Measurements from ENCODE around the gene A2M.

The A2M gene

DNA sequence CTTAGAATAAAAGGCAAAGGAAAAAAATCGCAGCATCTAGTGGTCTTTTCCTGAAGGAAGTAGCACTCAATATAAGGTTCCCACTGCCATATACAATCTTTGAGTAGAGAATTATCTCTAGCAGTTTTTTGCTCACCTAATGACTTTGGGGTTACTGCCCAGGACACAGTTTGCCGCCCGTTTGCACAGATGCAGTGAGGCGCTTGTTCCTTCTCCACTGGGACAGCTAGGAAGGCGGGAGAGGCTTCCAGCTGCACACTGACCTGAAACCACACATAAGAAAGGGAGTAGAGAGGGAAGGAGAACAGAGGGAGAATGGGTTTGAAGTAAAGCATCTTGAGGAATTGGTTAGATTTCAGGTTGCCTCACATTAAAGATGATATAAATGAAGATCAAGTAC lies 25.5 kb downstream of the A2M start:
- no peaks in the 10 kb centered on the region for H3K79me1 ChIP-seq (replicated peaks; ENCODE audit: low read length, poor library complexity, severe bottlenecking)
- H2BK120ac ChIP-seq (ENCODE audit: low read depth, low read length) = no peak overlapping the region
- DNase-seq = no peak
- H3K23ac ChIP-seq (ENCODE audit: low read length in 2 of 2) = no peak overlapping the region
- H3K4me1 ChIP-seq (ENCODE audit: control insufficient read depth, insufficient read depth, low read depth, low read length) = no peaks in the 10 kb centered on the region
- no peak overlapping the region for H3K27ac ChIP-seq (ENCODE audit: low read length, poor library complexity, severe bottlenecking)
- no peaks in the 10 kb centered on the region for H3K27me3 ChIP-seq (ENCODE audit: control insufficient read depth in 1 of 2, insufficient read depth in 1 of 2, low read length in 2 of 2)
- no peak overlapping the region for H3K4ac ChIP-seq (ENCODE audit: low read depth in 1 of 2, low read length in 2 of 2)
- no peak overlapping the region for H3K14ac ChIP-seq (ENCODE audit: low read length in 2 of 2)
- peaks cover 0 to 20% of the 10 kb centered on the region in 2 experiments for H3K36me3 ChIP-seq (ENCODE audit: control insufficient read depth in 1 of 2, insufficient read depth in 2 of 2, low read depth in 1 of 2, low read length in 2 of 2)
- H2AFZ ChIP-seq (ENCODE audit: low read depth, low read length) = no peak overlapping the region
- H2BK15ac ChIP-seq (ENCODE audit: low read depth, poor library complexity, severe bottlenecking) = no peak overlapping the region
- no peak overlapping the region for H2BK5ac ChIP-seq (ENCODE audit: low read depth, low read length, poor library complexity, severe bottlenecking)
- no peak overlapping the region for H3K4me3 ChIP-seq (ENCODE audit: insufficient read depth in 1 of 2, low read depth in 1 of 2, low read length in 2 of 2)
- no peak overlapping the region for H4K8ac ChIP-seq (ENCODE audit: low read length)
- no peaks in the 10 kb centered on the region for H3K9me3 ChIP-seq (ENCODE audit: control insufficient read depth, low read length)
- H3K18ac ChIP-seq (ENCODE audit: low read depth in 1 of 2, low read length in 2 of 2) = no peak overlapping the region
- H3K9ac ChIP-seq (ENCODE audit: low read length) = no peak overlapping the region
- no peak overlapping the region for H3K4me2 ChIP-seq (ENCODE audit: low read length, poor library complexity, severe bottlenecking)
- H4K91ac ChIP-seq (ENCODE audit: low read length) = no peak overlapping the region
- WGBS = 87% methylated on average over 5 of the region's 5 CpGs
- H2BK12ac ChIP-seq (ENCODE audit: low read length in 2 of 2) = no peak overlapping the region
- no peak overlapping the region for H2AK5ac ChIP-seq (ENCODE audit: low read length, severe bottlenecking)

DNA sequence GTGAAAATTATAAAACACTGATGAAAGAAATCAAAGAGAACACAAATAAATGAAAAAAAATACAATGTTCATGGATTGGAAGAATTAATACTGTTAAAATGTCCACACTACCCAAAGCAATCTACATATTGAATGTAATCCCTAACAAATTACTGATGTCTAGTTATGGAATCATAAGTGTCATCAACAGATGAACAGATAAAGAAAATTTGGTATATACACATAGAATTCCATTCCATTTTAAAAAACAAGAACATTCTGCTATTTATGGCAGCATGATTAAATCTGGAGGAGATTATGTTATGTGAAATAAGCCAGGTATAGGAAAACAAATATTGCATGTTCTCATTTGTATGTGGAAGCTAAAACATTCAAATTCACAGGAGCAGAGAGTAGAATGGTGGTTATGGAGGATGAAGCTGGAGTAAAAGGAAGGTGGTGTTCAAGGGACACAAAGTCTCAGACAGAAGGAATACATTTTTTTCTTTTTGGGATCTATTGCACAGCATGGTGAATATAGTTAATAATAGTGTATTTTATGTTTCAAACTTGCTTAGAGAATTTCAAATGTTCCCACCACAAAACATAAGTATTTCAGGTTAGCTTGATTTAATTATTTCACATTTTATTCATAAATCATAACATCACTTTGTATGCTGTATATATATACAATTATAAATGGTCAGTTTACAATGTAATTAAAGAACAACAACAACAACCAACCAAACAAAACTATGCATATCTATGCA lies 28.5 kb downstream of the A2M start:
- no peak overlapping the region for H3K14ac ChIP-seq (ENCODE audit: low read length in 2 of 2)
- no peaks in the 10 kb centered on the region for H3K4me1 ChIP-seq (ENCODE audit: control insufficient read depth, insufficient read depth, low read depth, low read length)
- H3K36me3 ChIP-seq (ENCODE audit: control insufficient read depth in 1 of 2, insufficient read depth in 2 of 2, low read depth in 1 of 2, low read length in 2 of 2) = peaks cover 0 to 11% of the 10 kb centered on the region in 2 experiments
- no peak overlapping the region for H2BK120ac ChIP-seq (ENCODE audit: low read depth, low read length)
- H3K18ac ChIP-seq (ENCODE audit: low read depth in 1 of 2, low read length in 2 of 2) = no peak overlapping the region
- H3K9me3 ChIP-seq (ENCODE audit: control insufficient read depth, low read length) = peaks cover 13% of the 10 kb centered on the region
- no peak overlapping the region for H3K4me2 ChIP-seq (ENCODE audit: low read length, poor library complexity, severe bottlenecking)
- no peak for DNase-seq
- no peak overlapping the region for H2BK15ac ChIP-seq (ENCODE audit: low read depth, poor library complexity, severe bottlenecking)
- no peak overlapping the region for H4K91ac ChIP-seq (ENCODE audit: low read length)
- no peak overlapping the region for H3K27ac ChIP-seq (ENCODE audit: low read length, poor library complexity, severe bottlenecking)
- H2BK5ac ChIP-seq (ENCODE audit: low read depth, low read length, poor library complexity, severe bottlenecking) = no peak overlapping the region
- H3K23ac ChIP-seq (ENCODE audit: low read length in 2 of 2) = no peak overlapping the region
- no peak overlapping the region for H2AK5ac ChIP-seq (ENCODE audit: low read length, severe bottlenecking)
- H4K8ac ChIP-seq (ENCODE audit: low read length) = no peak overlapping the region
- no peaks in the 10 kb centered on the region for H3K27me3 ChIP-seq (ENCODE audit: control insufficient read depth in 1 of 2, insufficient read depth in 1 of 2, low read length in 2 of 2)
- H2AFZ ChIP-seq (ENCODE audit: low read depth, low read length) = no peak overlapping the region
- no peaks in the 10 kb centered on the region for H3K79me1 ChIP-seq (replicated peaks; ENCODE audit: low read length, poor library complexity, severe bottlenecking)
- H2BK12ac ChIP-seq (ENCODE audit: low read length in 2 of 2) = no peak overlapping the region
- H3K4me3 ChIP-seq (ENCODE audit: insufficient read depth in 1 of 2, low read depth in 1 of 2, low read length in 2 of 2) = no peak overlapping the region
- no peak overlapping the region for H3K4ac ChIP-seq (ENCODE audit: low read depth in 1 of 2, low read length in 2 of 2)
- H3K9ac ChIP-seq (ENCODE audit: low read length) = no peak overlapping the region

DNA sequence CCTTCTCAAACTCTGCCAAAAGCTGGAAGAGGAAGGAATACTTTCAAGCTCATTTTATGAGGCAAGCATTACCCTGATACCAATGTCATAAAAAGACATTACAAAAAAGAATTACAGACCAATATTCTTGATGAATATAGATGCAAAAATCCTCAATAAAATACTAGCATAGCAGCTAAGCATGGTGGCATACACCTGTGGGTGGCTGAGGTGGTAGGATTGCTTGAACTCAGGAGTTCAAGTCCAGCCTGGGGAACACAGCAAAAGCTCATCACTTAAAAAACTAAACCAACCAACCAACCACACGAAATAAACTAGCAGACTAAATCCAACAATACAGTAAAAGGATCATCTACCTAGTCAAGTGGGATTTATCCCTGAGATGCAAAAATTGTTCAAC lies 29.6 kb downstream of the A2M start:
- Histone ChIP-seq H3K27me3 (ENCODE audit: control insufficient read depth in 1 of 2, insufficient read depth in 1 of 2, low read length in 2 of 2) (no peaks in the 10 kb centered on the region), H3K23ac (ENCODE audit: low read length in 2 of 2) (no peak overlapping the region), H3K14ac (ENCODE audit: low read length in 2 of 2) (no peak overlapping the region), H2AK5ac (ENCODE audit: low read length, severe bottlenecking) (no peak overlapping the region), H3K4me3 (ENCODE audit: insufficient read depth in 1 of 2, low read depth in 1 of 2, low read length in 2 of 2) (no peak overlapping the region), H2BK12ac (ENCODE audit: low read length in 2 of 2) (no peak overlapping the region), H2BK5ac (ENCODE audit: low read depth, low read length, poor library complexity, severe bottlenecking) (no peak overlapping the region), H3K4me2 (ENCODE audit: low read length, poor library complexity, severe bottlenecking) (no peak overlapping the region), H3K79me1 (replicated peaks; ENCODE audit: low read length, poor library complexity, severe bottlenecking) (no peaks in the 10 kb centered on the region), H2BK15ac (ENCODE audit: low read depth, poor library complexity, severe bottlenecking) (no peak overlapping the region), H3K4ac (ENCODE audit: low read depth in 1 of 2, low read length in 2 of 2) (no peak overlapping the region), H4K8ac (ENCODE audit: low read length) (no peak overlapping the region), H2BK120ac (ENCODE audit: low read depth, low read length) (no peak overlapping the region), H3K9ac (ENCODE audit: low read length) (no peak overlapping the region), H2AFZ (ENCODE audit: low read depth, low read length) (no peak overlapping the region), H3K27ac (ENCODE audit: low read length, poor library complexity, severe bottlenecking) (no peak overlapping the region), H3K18ac (ENCODE audit: low read depth in 1 of 2, low read length in 2 of 2) (no peak overlapping the region), H3K4me1 (ENCODE audit: control insufficient read depth, insufficient read depth, low read depth, low read length) (no peaks in the 10 kb centered on the region), H3K9me3 (ENCODE audit: control insufficient read depth, low read length) (peaks cover 14% of the 10 kb centered on the region), H3K36me3 (ENCODE audit: control insufficient read depth in 1 of 2, insufficient read depth in 2 of 2, low read depth in 1 of 2, low read length in 2 of 2) (peaks cover 0 to 11% of the 10 kb centered on the region in 2 experiments), H4K91ac (ENCODE audit: low read length) (no peak overlapping the region)
- DNase-seq = no peak
- 29% methylated on average over 1 of the region's 1 CpG for WGBS

DNA sequence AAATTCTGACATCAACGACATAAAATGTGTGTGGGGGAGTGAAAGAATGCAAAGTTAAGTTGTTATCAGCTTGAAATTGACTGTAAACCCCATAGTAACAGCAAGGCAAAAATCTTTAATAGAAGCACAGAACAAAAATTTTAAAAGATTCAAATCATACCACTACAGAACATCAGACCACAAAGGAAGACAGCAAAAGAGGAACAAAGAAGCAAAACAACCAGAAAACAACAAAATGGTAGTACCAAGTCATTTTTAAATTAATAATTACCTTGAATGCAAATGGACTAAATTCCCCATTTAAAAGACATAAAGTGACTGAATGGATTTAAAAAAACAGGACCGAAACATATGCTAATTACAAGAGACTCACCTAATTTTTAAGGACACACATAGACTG lies 31.3 kb downstream of the A2M start:
- no peak overlapping the region for H3K14ac ChIP-seq (ENCODE audit: low read length in 2 of 2)
- no peak for DNase-seq
- no peak overlapping the region for H3K4me2 ChIP-seq (ENCODE audit: low read length, poor library complexity, severe bottlenecking)
- no peak overlapping the region for H2BK5ac ChIP-seq (ENCODE audit: low read depth, low read length, poor library complexity, severe bottlenecking)
- no peak overlapping the region for H3K23ac ChIP-seq (ENCODE audit: low read length in 2 of 2)
- H3K27ac ChIP-seq (ENCODE audit: low read length, poor library complexity, severe bottlenecking) = no peak overlapping the region
- H3K9ac ChIP-seq (ENCODE audit: low read length) = no peak overlapping the region
- no peak overlapping the region for H3K4ac ChIP-seq (ENCODE audit: low read depth in 1 of 2, low read length in 2 of 2)
- H3K4me3 ChIP-seq (ENCODE audit: insufficient read depth in 1 of 2, low read depth in 1 of 2, low read length in 2 of 2) = no peak overlapping the region
- peaks cover 0 to 13% of the 10 kb centered on the region in 2 experiments for H3K36me3 ChIP-seq (ENCODE audit: control insufficient read depth in 1 of 2, insufficient read depth in 2 of 2, low read depth in 1 of 2, low read length in 2 of 2)
- H3K4me1 ChIP-seq (ENCODE audit: control insufficient read depth, insufficient read depth, low read depth, low read length) = no peaks in the 10 kb centered on the region
- H3K27me3 ChIP-seq (ENCODE audit: control insufficient read depth in 1 of 2, insufficient read depth in 1 of 2, low read length in 2 of 2) = no peaks in the 10 kb centered on the region
- H2AFZ ChIP-seq (ENCODE audit: low read depth, low read length) = no peak overlapping the region
- H4K91ac ChIP-seq (ENCODE audit: low read length) = no peak overlapping the region
- WGBS = no CpG with 5 or more reads among the region's 2 CpGs
- H2BK120ac ChIP-seq (ENCODE audit: low read depth, low read length) = no peak overlapping the region
- no peak overlapping the region for H2BK15ac ChIP-seq (ENCODE audit: low read depth, poor library complexity, severe bottlenecking)
- H2AK5ac ChIP-seq (ENCODE audit: low read length, severe bottlenecking) = no peak overlapping the region
- no peak overlapping the region for H2BK12ac ChIP-seq (ENCODE audit: low read length in 2 of 2)
- H3K18ac ChIP-seq (ENCODE audit: low read depth in 1 of 2, low read length in 2 of 2) = no peak overlapping the region
- no peak overlapping the region for H4K8ac ChIP-seq (ENCODE audit: low read length)
- H3K79me1 ChIP-seq (replicated peaks; ENCODE audit: low read length, poor library complexity, severe bottlenecking) = no peaks in the 10 kb centered on the region
- H3K9me3 ChIP-seq (ENCODE audit: control insufficient read depth, low read length) = peaks cover 14% of the 10 kb centered on the region
